Endodermal cell (in vitro differentiated cells): ENCODE results near the gene DUSP2. TPM values are rescaled to one million over a fixed set of nuclear protein-coding genes. Genes with fewer than 3 reads are reported as not detected.

Experiments used
- DNase-seq: peaks from one replicate; pipeline ENCODE4 v3.0.0-alpha.2; 2017
- H3K27ac ChIP-seq: 2 replicates; pipeline ENCODE4 v1.5.1; 2013; ENCODE audit warnings: mild to moderate bottlenecking, low read depth, low read length, moderate library complexity
- H3K27me3 ChIP-seq: 2 replicates; pipeline ENCODE4 v1.6.1; 2013; ENCODE audit warnings: mild to moderate bottlenecking, low read length, moderate library complexity; ENCODE audit not compliant: insufficient read depth, control insufficient read depth, poor library complexity, severe bottlenecking
- H3K36me3 ChIP-seq: 2 replicates; pipeline ENCODE4 v1.7.0; 2013; ENCODE audit warnings: mild to moderate bottlenecking, low read length, moderate library complexity; ENCODE audit not compliant: control insufficient read depth, insufficient read depth
- H3K4me1 ChIP-seq: one replicate; pipeline ENCODE4 v1.7.0; 2013; ENCODE audit warnings: low read length; ENCODE audit not compliant: control insufficient read depth, insufficient read depth
- H3K4me3 ChIP-seq: 2 replicates; pipeline ENCODE4 v1.5.1; 2013; ENCODE audit warnings: mild to moderate bottlenecking, low read length, moderate library complexity
- H3K9ac ChIP-seq: 2 replicates; pipeline ENCODE4 v1.6.1; 2013; ENCODE audit warnings: mild to moderate bottlenecking, low read length, moderate library complexity; ENCODE audit not compliant: poor library complexity, severe bottlenecking; ENCODE audit errors: extremely low read depth
- H3K9me3 ChIP-seq: 2 replicates; pipeline ENCODE4 v1.6.1; 2013; ENCODE audit warnings: mild to moderate bottlenecking, low read length, moderate library complexity; ENCODE audit not compliant: control insufficient read depth
- H3K27ac Mint-ChIP-seq: 2 replicates; pipeline ENCODE4 v1.8.0; 2020; ENCODE audit warnings: mixed read lengths
- H3K27me3 Mint-ChIP-seq: 2 replicates; pipeline ENCODE4 v1.8.0; 2021; ENCODE audit warnings: mild to moderate bottlenecking, mixed read lengths; ENCODE audit not compliant: insufficient read depth
- H3K36me3 Mint-ChIP-seq: 2 replicates; pipeline ENCODE4 v1.8.0; 2020; ENCODE audit warnings: low read depth, mixed read lengths
- H3K4me1 Mint-ChIP-seq: 2 replicates; pipeline ENCODE4 v1.8.0; 2020; ENCODE audit warnings: mixed read lengths
- H3K4me3 Mint-ChIP-seq: 2 replicates; pipeline ENCODE4 v1.8.0; 2020; ENCODE audit warnings: mild to moderate bottlenecking, moderate library complexity, mixed read lengths
- H3K9me3 Mint-ChIP-seq: 2 replicates; pipeline ENCODE4 v1.8.0; 2020; ENCODE audit warnings: mild to moderate bottlenecking, mixed read lengths
- CTCF ChIP-seq: fragments of 200-600 bp; sonication (generic); conservative IDR thresholded peaks from 2 replicates; pipeline ENCODE4 v1.5.0; 2021; ENCODE audit warnings: antibody characterized with exemption, mild to moderate bottlenecking
- WGBS, 2 experiments: methylation state at CpG; one replicate each; pipeline versions ENCODE4 v1.1.5 to v1.1.7; 2013; ENCODE audit warnings: missing lambda C conversion rate in 2 of 2, mixed read lengths in 1 of 2; ENCODE audit not compliant: insufficient coverage in 1 of 2, insufficient read length in 1 of 2; 5-methylcytosine and 5-hydroxymethylcytosine counted together
- total RNA-seq, 2 donors: library from RNA; stranded (reverse); fragmentation: NEBNext Ultra II Directional in 1 of 2; extraction: Animal tissue kit (Norgen Biotek cat#: 25700) in 1 of 2; gene quantifications; 2 replicates in 1 of 2; 3 replicates in 1 of 2; pipeline ENCODE4 v1.2.1, GENCODE V29; 2021

DUSP2 gene
- total RNA-seq, 2 donors from 2014 or later, result 1.6 to 2.2 TPM

GRCh38 chr2:96114546-96114902 lies 30.7 kb downstream of the DUSP2 start:
- H3K36me3 Mint-ChIP-seq, result no peaks in the 10 kb centered on the region
- peaks cover 37% of the 10 kb centered on the region for H3K27me3 ChIP-seq
- H3K9me3 Mint-ChIP-seq, result peaks cover 3% of the 10 kb centered on the region
- TF ChIP-seq CTCF, result no peak
- no peaks in the 10 kb centered on the region for H3K4me1 ChIP-seq
- H3K27me3 Mint-ChIP-seq, result peaks cover 53% of the 10 kb centered on the region
- no peak overlapping the region for H3K9ac ChIP-seq
- H3K36me3 ChIP-seq, result no peaks in the 10 kb centered on the region
- H3K4me1 Mint-ChIP-seq, result peaks cover 3% of the 10 kb centered on the region
- no peak overlapping the region for H3K27ac ChIP-seq
- H3K27ac Mint-ChIP-seq, result no peak overlapping the region
- no peak overlapping the region for H3K4me3 Mint-ChIP-seq
- no peaks in the 10 kb centered on the region for H3K9me3 ChIP-seq
- no peak overlapping the region for H3K4me3 ChIP-seq
- 97% methylated on average over 4 to 13 of the region's 13 CpGs for WGBS, 2 experiments
- no peak for DNase-seq

GRCh38 chr2:96113951-96114350 lies 31.3 kb downstream of the DUSP2 start:
- no peak for TF ChIP-seq CTCF
- DNase-seq, result no peak
- Histone ChIP-seq H3K36me3 (no peaks in the 10 kb centered on the region), H3K9ac (no peak overlapping the region), H3K4me3 (no peak overlapping the region), H3K4me1 (peaks cover 4% of the 10 kb centered on the region), H3K9me3 (no peaks in the 10 kb centered on the region), H3K27ac (no peak overlapping the region), H3K27me3 (peaks cover 32% of the 10 kb centered on the region)
- peaks cover 8% of the 10 kb centered on the region for H3K4me1 Mint-ChIP-seq
- H3K27ac Mint-ChIP-seq, result no peak overlapping the region
- WGBS, 2 experiments, result 90 to 93% methylated on average over 9 to 17 of the region's 17 CpGs
- H3K36me3 Mint-ChIP-seq, result no peaks in the 10 kb centered on the region
- peaks cover 3% of the 10 kb centered on the region for H3K9me3 Mint-ChIP-seq
- peaks cover 48% of the 10 kb centered on the region for H3K27me3 Mint-ChIP-seq
- H3K4me3 Mint-ChIP-seq, result no peak overlapping the region

DNA sequence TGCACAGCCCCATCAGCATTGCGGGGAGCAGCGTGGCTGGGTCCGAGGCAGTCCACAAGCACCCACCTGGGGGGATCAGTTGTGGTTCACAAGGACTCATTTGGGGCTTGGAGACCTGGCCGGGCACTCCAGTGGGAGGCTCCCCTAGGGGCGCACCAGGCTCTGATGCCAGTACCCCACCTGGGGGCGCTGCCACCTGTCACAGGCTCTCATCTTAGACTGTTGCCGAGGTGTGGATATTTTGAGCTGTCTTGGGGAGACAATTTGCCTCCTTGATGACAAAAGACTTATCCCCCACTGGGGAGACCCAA lies 31.9 kb downstream of the DUSP2 start:
- no peaks in the 10 kb centered on the region for H3K36me3 Mint-ChIP-seq
- peaks cover 15% of the 10 kb centered on the region for H3K4me1 Mint-ChIP-seq

More for the DNA sequence above, 31.9 kb downstream of the DUSP2 start:
- H3K27me3 ChIP-seq, result peaks cover 25% of the 10 kb centered on the region
- Mint-ChIP-seq H3K9me3 (peaks cover 3% of the 10 kb centered on the region), H3K27me3 (peaks cover 42% of the 10 kb centered on the region), H3K27ac (peak overlapping the region; percentile 19), H3K4me3 (no peak overlapping the region)
- no peak overlapping the region for H3K27ac ChIP-seq
- no peak overlapping the region for H3K4me3 ChIP-seq
- H3K4me1 ChIP-seq, result peaks cover 8% of the 10 kb centered on the region
- 92 to 100% methylated on average over 3 to 7 of the region's 7 CpGs for WGBS, 2 experiments
- TF ChIP-seq CTCF, result peak; percentile 60
- DNase-seq, result peak; percentile 76
- no peaks in the 10 kb centered on the region for H3K9me3 ChIP-seq
- no peak overlapping the region for H3K9ac ChIP-seq
- no peaks in the 10 kb centered on the region for H3K36me3 ChIP-seq
